Cardiac muscle cell (in vitro differentiated cells and primary cell): ENCODE measurements around the gene DIAPH1. TPM values are rescaled to one million over a fixed set of nuclear protein-coding genes. Genes with fewer than 3 reads are reported as not detected.
A peak's percentile ranks its signal among the peaks of the same experiment; 100 is the strongest.

Source experiments
- DNase-seq, 2 donors: peaks; one replicate each; pipeline versions ENCODE4 v3.0.0 to v3.0.0-alpha.2; 2010 to 2017; ENCODE audit warnings: low read depth in 1 of 2, low spot score in 1 of 2
- H3K27ac ChIP-seq: fragments of 200-600 bp; sonication (generic); 2 replicates; pipeline ENCODE4 v1.5.1; 2016
- H3K27me3 ChIP-seq: fragments of 200-600 bp; sonication (generic); 2 replicates; pipeline ENCODE4 v1.6.0; 2016; ENCODE audit warnings: control low read depth
- H3K36me3 ChIP-seq: fragments of 200-600 bp; sonication (generic); 2 replicates; pipeline ENCODE4 v1.5.1; 2016; ENCODE audit warnings: control low read depth
- H3K4me1 ChIP-seq: fragments of 200-600 bp; sonication (generic); 2 replicates; pipeline ENCODE4 v1.8.1; 2017; ENCODE audit warnings: low read depth, mild to moderate bottlenecking, mixed run types
- H3K4me3 ChIP-seq: fragments of 200-600 bp; sonication (generic); 2 replicates; pipeline ENCODE4 v1.5.1; 2016; ENCODE audit warnings: mild to moderate bottlenecking
- H3K9me3 ChIP-seq: fragments of 200-600 bp; sonication (generic); 2 replicates; pipeline ENCODE4 v1.5.1; 2017; ENCODE audit warnings: low read depth, mild to moderate bottlenecking, control low read depth
- polyA plus RNA-seq: library from polyadenylated mRNA; unstranded; fragments of >200 nt; fragmentation: Nextera tagmentation; extraction: Ambion mirVana; gene quantifications from 2 replicates; pipeline ENCODE4 v1.2.1, GENCODE V29; 2016
- total RNA-seq: library from RNA; depleted of rRNA; stranded (reverse); fragments of >200 nt; gene quantifications from 2 replicates; pipeline ENCODE4 v1.2.3, GENCODE V29; 2016
- TF ChIP-seq, protein P1 (sequence below): IDR thresholded peaks from 2 replicates; pipeline ENCODE4 v1.5.1; 2012; ENCODE audit warnings: low read depth, mild to moderate bottlenecking, low read length

DIAPH1 gene
- total and polyA plus RNA-seq, 2 experiments from 2014 or later, result 24.0 to 24.4 TPM

- H3K27ac ChIP-seq, result no peak overlapping the region
- H3K4me1 ChIP-seq, result no peaks in the 10 kb centered on the region
- H3K4me3 ChIP-seq, result no peak overlapping the region
- DNase-seq, result no peak
- peaks cover 11% of the 10 kb centered on the region for H3K36me3 ChIP-seq
- H3K9me3 ChIP-seq, result no peaks in the 10 kb centered on the region
- H3K27me3 ChIP-seq, result no peaks in the 10 kb centered on the region
- TF ChIP-seq, protein P1, sequence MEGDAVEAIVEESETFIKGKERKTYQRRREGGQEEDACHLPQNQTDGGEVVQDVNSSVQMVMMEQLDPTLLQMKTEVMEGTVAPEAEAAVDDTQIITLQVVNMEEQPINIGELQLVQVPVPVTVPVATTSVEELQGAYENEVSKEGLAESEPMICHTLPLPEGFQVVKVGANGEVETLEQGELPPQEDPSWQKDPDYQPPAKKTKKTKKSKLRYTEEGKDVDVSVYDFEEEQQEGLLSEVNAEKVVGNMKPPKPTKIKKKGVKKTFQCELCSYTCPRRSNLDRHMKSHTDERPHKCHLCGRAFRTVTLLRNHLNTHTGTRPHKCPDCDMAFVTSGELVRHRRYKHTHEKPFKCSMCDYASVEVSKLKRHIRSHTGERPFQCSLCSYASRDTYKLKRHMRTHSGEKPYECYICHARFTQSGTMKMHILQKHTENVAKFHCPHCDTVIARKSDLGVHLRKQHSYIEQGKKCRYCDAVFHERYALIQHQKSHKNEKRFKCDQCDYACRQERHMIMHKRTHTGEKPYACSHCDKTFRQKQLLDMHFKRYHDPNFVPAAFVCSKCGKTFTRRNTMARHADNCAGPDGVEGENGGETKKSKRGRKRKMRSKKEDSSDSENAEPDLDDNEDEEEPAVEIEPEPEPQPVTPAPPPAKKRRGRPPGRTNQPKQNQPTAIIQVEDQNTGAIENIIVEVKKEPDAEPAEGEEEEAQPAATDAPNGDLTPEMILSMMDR, result no peak
Observed at GRCh38 chr5:141523991-141524390, 94.8 kb downstream of the DIAPH1 start.

- peaks cover 6% of the 10 kb centered on the region for H3K36me3 ChIP-seq
- no peaks in the 10 kb centered on the region for H3K9me3 ChIP-seq
- H3K4me1 ChIP-seq, result no peaks in the 10 kb centered on the region
- TF ChIP-seq, protein P1, result no peak
- DNase-seq, result no peak
- H3K27me3 ChIP-seq, result no peaks in the 10 kb centered on the region
- H3K4me3 ChIP-seq, result no peak overlapping the region
- no peak overlapping the region for H3K27ac ChIP-seq
Observed at GRCh38 chr5:141522301-141522700, 96.5 kb downstream of the DIAPH1 start.

GRCh38 chr5:141521244-141521781 is 97.5 kb downstream of the DIAPH1 start:
- DNase-seq, result peak in 1 of 2 donors; percentile 99
- Histone ChIP-seq H3K4me1 (no peaks in the 10 kb centered on the region), H3K4me3 (no peak overlapping the region), H3K27ac (peak overlapping the region; percentile 45), H3K9me3 (no peaks in the 10 kb centered on the region), H3K27me3 (no peaks in the 10 kb centered on the region), H3K36me3 (peaks cover 6% of the 10 kb centered on the region)
- TF ChIP-seq, protein P1, result no peak

DNA sequence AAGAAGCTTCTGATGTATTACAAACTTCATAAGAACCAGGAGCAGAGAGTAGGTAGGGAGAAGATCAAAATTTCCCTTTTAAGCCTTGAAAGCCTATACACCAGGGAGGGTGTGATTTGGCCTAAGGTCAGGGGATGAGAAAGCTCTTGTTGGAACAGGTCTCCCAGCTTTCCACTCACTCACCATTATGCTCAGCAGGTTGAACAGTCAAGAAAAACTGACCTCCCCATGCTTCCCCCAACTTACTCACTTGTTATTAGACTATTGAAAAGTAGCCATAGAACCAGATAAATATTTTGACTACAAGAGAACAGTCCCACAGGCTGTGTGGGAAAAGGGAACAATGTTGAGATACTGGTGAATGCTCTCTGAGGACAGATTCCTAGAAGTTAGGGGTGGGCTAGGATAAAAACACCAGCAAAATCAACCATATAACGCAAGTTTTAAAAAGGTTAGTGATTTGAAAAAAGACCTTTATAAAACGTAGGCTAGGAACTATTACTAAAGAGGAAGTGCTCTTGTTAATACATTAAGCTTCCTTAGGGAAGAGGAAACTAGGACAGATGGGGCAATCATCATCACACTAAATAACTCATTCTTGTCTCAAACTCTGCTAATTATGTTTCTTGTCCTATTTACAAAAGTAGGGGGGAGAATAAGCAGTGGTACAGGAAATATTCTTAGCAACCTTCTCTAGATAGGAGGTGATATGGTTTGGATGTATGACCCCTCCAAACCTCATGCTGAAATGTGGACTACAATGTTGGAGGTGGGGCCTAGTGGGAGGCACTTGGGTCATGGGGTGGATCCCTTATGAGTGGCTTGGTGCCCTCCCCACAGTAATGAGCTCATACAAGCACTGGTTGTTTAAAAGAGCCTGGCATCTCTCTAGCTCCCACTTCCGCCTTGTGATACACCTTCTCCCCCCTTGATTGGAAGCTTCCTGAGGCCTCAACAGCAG is 98.9 kb downstream of the DIAPH1 start:
- H3K27me3 ChIP-seq, result no peaks in the 10 kb centered on the region
- H3K9me3 ChIP-seq, result no peaks in the 10 kb centered on the region
- H3K27ac ChIP-seq, result no peak overlapping the region
- DNase-seq, result no peak
- no peaks in the 10 kb centered on the region for H3K36me3 ChIP-seq
- H3K4me3 ChIP-seq, result no peak overlapping the region
- TF ChIP-seq, protein P1, result no peak
- peaks cover under 1% of the 10 kb centered on the region for H3K4me1 ChIP-seq

DNA sequence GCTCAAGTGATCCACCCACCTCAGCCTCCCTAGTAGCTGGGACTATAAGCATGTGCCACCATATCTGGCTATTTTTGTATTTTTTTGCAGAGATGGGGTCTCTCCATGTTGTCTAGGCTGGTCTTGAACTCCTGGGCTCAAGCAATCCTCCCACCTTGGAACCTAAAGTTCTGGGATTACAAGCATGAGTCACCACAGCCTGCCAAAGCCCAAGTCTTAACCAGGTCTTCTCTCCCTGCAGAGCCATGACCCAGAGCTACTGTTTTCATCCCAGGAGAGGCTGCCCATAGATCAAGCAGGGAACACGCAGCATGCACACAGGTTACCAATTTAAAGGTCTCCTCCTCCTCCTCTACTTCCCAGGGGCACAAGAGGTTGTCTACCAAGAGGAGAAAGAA is 100.2 kb downstream of the DIAPH1 start:
- no peak overlapping the region for H3K27ac ChIP-seq
- no peaks in the 10 kb centered on the region for H3K36me3 ChIP-seq
- peaks cover 3% of the 10 kb centered on the region for H3K4me1 ChIP-seq
- no peaks in the 10 kb centered on the region for H3K9me3 ChIP-seq
- no peaks in the 10 kb centered on the region for H3K27me3 ChIP-seq
- no peak for DNase-seq
- no peak overlapping the region for H3K4me3 ChIP-seq
- TF ChIP-seq, protein P1, result no peak
